DND-41 (cell line): ENCODE measurements around the gene NOSIP.

ENCODE experiments used
- ATAC-seq: fragments of 200-7000 bp; cut with Tn5 transposase; 3 replicates; pipeline ENCODE4 v1.9.1; 2021; ENCODE audit warnings: low read depth; ENCODE audit not compliant: insufficient read depth
- DNase-seq: peaks from one replicate; pipeline ENCODE4 v3.0.0-alpha.2; 2020
- H2AFZ ChIP-seq: 2 replicates; pipeline ENCODE4 v1.6.0; 2012; ENCODE audit warnings: low read depth, low read length
- H3K27ac ChIP-seq: 2 replicates; pipeline ENCODE4 v1.5.1; 2012; ENCODE audit warnings: low read length, inconsistent platforms
- H3K27me3 ChIP-seq: fragments of 200-600 bp; sonication (generic); 2 replicates; pipeline ENCODE4 v1.6.0; 2012; ENCODE audit warnings: low read length, mild to moderate bottlenecking, inconsistent platforms; ENCODE audit not compliant: insufficient read depth, poor library complexity
- H3K36me3 ChIP-seq: 2 replicates; pipeline ENCODE4 v1.5.1; 2012; ENCODE audit warnings: low read length, inconsistent platforms; ENCODE audit not compliant: insufficient read depth
- H3K4me1 ChIP-seq: 2 replicates; pipeline ENCODE4 v1.5.1; 2012; ENCODE audit warnings: mild to moderate bottlenecking, low read length; ENCODE audit not compliant: insufficient read depth
- H3K4me2 ChIP-seq: 2 replicates; pipeline ENCODE4 v1.6.0; 2012; ENCODE audit warnings: mild to moderate bottlenecking, moderate library complexity, low read length, inconsistent platforms; ENCODE audit not compliant: insufficient read depth
- H3K4me3 ChIP-seq, 2 experiments: fragments of 200-600 bp in 1 of 2; shearing (Covaris generic) in 1 of 2; 2 replicates each; pipeline ENCODE4 v1.5.1; 2012 to 2016; ENCODE audit warnings: inconsistent platforms in 2 of 2, low read length in 2 of 2, mild to moderate bottlenecking in 2 of 2, low read depth in 1 of 2, moderate library complexity in 1 of 2
- H3K79me2 ChIP-seq: 2 replicates; pipeline ENCODE4 v1.6.0; 2012; ENCODE audit warnings: low read length, inconsistent platforms; ENCODE audit not compliant: insufficient read depth
- H3K9ac ChIP-seq: 2 replicates; pipeline ENCODE4 v1.6.0; 2012; ENCODE audit warnings: low read depth, mild to moderate bottlenecking, inconsistent platforms, low read length, moderate library complexity
- H3K9me3 ChIP-seq: 2 replicates; pipeline ENCODE4 v1.5.1; 2012; ENCODE audit warnings: low read length, moderate library complexity, mild to moderate bottlenecking, inconsistent platforms; ENCODE audit not compliant: insufficient read depth, severe bottlenecking
- H4K20me1 ChIP-seq: 2 replicates; pipeline ENCODE4 v1.6.0; 2012; ENCODE audit warnings: low read length; ENCODE audit not compliant: insufficient read depth
- CTCF ChIP-seq: IDR thresholded peaks from 2 replicates; pipeline ENCODE4 v1.5.1; 2012; ENCODE audit warnings: borderline replicate concordance, low read length, moderate library complexity, mild to moderate bottlenecking; ENCODE audit not compliant: poor library complexity, severe bottlenecking; ENCODE audit errors: extremely low read depth
- EZH2 ChIP-seq: IDR thresholded peaks from 3 replicates; pipeline ENCODE4 v1.6.1; 2012; ENCODE audit warnings: borderline replicate concordance, low read depth, mild to moderate bottlenecking, moderate library complexity, low read length, inconsistent platforms; ENCODE audit not compliant: severe bottlenecking

Gene NOSIP

DNA sequence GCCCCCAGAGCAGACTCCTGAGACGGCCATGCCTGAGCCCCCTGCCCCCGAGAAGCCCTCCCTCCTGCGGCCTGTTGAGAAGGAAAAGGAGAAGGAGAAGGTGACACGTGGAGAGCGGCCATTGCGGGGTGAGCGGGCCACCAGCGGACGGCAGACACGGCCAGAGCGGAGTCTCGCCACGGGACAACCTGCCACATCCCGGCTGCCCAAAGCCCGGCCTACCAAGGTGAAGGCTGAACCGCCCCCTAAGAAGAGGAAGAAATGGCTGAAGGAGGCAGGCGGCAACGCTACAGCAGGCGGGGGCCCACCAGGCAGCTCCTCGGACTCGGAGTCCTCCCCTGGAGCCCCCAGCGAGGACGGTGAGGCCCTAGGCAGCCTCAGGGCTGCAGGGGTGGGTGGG lies 35.5 kb upstream of the NOSIP start:
- no peak overlapping the region for H3K9ac ChIP-seq
- H3K27me3 ChIP-seq: no peaks in the 10 kb centered on the region
- no peak overlapping the region for H3K4me2 ChIP-seq
- peaks cover 82% of the 10 kb centered on the region for H3K36me3 ChIP-seq
- peaks cover 45% of the 10 kb centered on the region for H4K20me1 ChIP-seq
- DNase-seq (no peak), ATAC-seq (no peak)
- no peaks in the 10 kb centered on the region for H3K4me1 ChIP-seq
- no peaks in the 10 kb centered on the region for H3K9me3 ChIP-seq
- no peak overlapping the region for H2AFZ ChIP-seq
- TF ChIP-seq EZH2 (no peak), CTCF (no peak)
- H3K27ac ChIP-seq: no peak overlapping the region
- no peak overlapping the region for H3K4me3 ChIP-seq
- H3K79me2 ChIP-seq: peaks cover 30% of the 10 kb centered on the region

DNA sequence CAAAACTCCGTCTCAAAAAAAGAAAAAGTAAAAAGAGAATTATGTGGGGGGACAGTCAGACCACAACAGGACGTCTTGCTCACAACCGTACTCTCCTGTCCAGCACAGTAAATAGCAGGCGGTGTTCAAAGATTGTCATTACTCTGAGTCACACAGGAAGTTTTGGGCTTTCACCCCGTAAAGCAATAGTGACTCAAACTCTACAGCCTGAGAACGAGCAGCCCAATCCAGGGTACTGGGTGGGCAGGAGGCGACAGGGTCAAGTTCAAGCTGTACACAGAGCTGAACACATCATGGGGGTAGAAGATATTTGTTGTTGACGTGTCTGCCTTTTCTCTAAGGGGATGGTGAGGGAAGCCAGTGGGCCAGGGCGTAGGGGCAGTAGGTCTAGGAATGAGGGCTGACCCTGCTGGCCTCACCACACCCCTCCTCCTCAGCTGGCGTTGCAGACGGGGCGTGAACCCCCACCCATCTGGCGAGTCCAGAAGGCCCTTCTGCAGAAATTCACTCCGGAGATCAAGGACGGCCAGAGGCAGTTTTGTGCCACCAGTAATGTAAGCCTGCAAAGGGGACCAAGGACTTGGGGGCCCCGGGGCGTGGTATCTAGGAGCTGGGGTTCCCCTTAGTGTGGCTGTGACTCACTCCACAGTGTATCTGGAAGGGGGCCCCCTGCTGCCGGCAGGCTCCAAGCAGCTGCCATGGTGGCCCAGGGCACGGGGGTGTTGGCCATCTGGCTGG lies 33.9 kb upstream of the NOSIP start:
- H3K4me2 ChIP-seq: no peak overlapping the region
- no peak for ATAC-seq

GRCh38 chr19:49613374-49613773 lies 33.0 kb upstream of the NOSIP start:
- ATAC-seq: no peak
- Histone ChIP-seq H4K20me1 (peaks cover 47% of the 10 kb centered on the region), H3K36me3 (peaks cover 85% of the 10 kb centered on the region), H3K27ac (no peak overlapping the region), H3K79me2 (peaks cover 47% of the 10 kb centered on the region), H3K9me3 (no peaks in the 10 kb centered on the region), H3K4me1 (no peaks in the 10 kb centered on the region), H3K27me3 (no peaks in the 10 kb centered on the region), H3K4me3 (no peak overlapping the region), H2AFZ (no peak overlapping the region), H3K9ac (no peak overlapping the region), H3K4me2 (no peak overlapping the region)
- TF ChIP-seq CTCF: no peak
- TF ChIP-seq EZH2: no peak
- no peak for DNase-seq

More for the DNA sequence above, 33.9 kb upstream of the NOSIP start:
- TF ChIP-seq CTCF: no peak
- TF ChIP-seq EZH2: no peak
- Histone ChIP-seq H3K9me3 (no peaks in the 10 kb centered on the region), H3K79me2 (peaks cover 39% of the 10 kb centered on the region), H3K4me3 (no peak overlapping the region), H3K36me3 (peaks cover 84% of the 10 kb centered on the region), H4K20me1 (peaks cover 49% of the 10 kb centered on the region), H2AFZ (no peak overlapping the region), H3K4me1 (no peaks in the 10 kb centered on the region), H3K9ac (no peak overlapping the region), H3K27ac (no peak overlapping the region), H3K27me3 (no peaks in the 10 kb centered on the region)
- DNase-seq: no peak
